HepG2 (cell line): ENCODE measurements around the gene VSIG10L2. TPM values are rescaled to one million over a fixed set of nuclear protein-coding genes. Genes with fewer than 3 reads are reported as not detected.
A peak's percentile ranks its signal among the peaks of the same experiment; 100 is the strongest.

Experiments used
- BORCS8-MEF2B ChIP-seq: sonication (generic); formaldehyde crosslinking; IDR thresholded peaks from 2 replicates; pipeline ENCODE4 v1.8.0; 2022; ENCODE audit warnings: mild to moderate bottlenecking, missing genetic modification reagents
- KDM1A ChIP-seq: IDR thresholded peaks from 2 replicates; pipeline ENCODE4 v1.6.1; 2016; ENCODE audit warnings: missing compliant biosample characterization
- RBAK ChIP-seq: sonication (generic); formaldehyde crosslinking; IDR thresholded peaks from 2 replicates; pipeline ENCODE4 v1.5.1; 2020; ENCODE audit warnings: mild to moderate bottlenecking, missing genetic modification reagents
- TGIF2 ChIP-seq: IDR thresholded peaks from 2 replicates; pipeline ENCODE4 v1.6.1; 2016; ENCODE audit warnings: control low read depth, missing compliant biosample characterization
- ZEB1 ChIP-seq: IDR thresholded peaks from 2 replicates; pipeline ENCODE4 v1.6.1; 2012; ENCODE audit warnings: mild to moderate bottlenecking, low read depth, inconsistent platforms; ENCODE audit not compliant: insufficient replicate concordance
- ZNF343 ChIP-seq: sonication (generic); formaldehyde crosslinking; IDR thresholded peaks from 2 replicates; pipeline ENCODE4 v1.4.0; 2020; ENCODE audit warnings: mild to moderate bottlenecking, missing genetic modification reagents
- ZNF446 ChIP-seq: sonication (generic); formaldehyde crosslinking; IDR thresholded peaks from 2 replicates; pipeline ENCODE4 v1.5.0; 2020; ENCODE audit warnings: mild to moderate bottlenecking, missing genetic modification reagents
- ZNF468 ChIP-seq: sonication (generic); formaldehyde crosslinking; IDR thresholded peaks from 2 replicates; pipeline ENCODE4 v1.8.0; 2022; ENCODE audit warnings: mild to moderate bottlenecking, moderate library complexity, missing genetic modification reagents
- polyA plus RNA-seq, 8 experiments: library from polyadenylated mRNA; depleted of rRNA in 3 of 8; stranded (reverse) in 7 of 8; unstranded in 1 of 8; fragments of >200 nt; fragmentation: Illumina TruSeq in 4 of 8; extraction: Trizol in 4 of 8; gene quantifications; 2 replicates each; pipeline versions ENCODE4 v1.2.1 to v1.2.3, GENCODE V29; 2011 to 2016; ENCODE audit warnings: low read depth in 4 of 8, missing spikeins in 1 of 8, mixed read lengths in 1 of 8; ENCODE audit not compliant: insufficient read depth in 1 of 8
- total RNA-seq, 5 experiments: library from RNA; depleted of rRNA; stranded (reverse); fragments of >200 nt; fragmentation: Illumina TruSeq; extraction: Trizol; gene quantifications; 2 replicates each; pipeline ENCODE4 v1.2.3, GENCODE V29; 2016; ENCODE audit warnings: low read depth in 1 of 5
- TF ChIP-seq, protein P1 (sequence below): sonication (generic); formaldehyde crosslinking; IDR thresholded peaks from 2 replicates; pipeline ENCODE4 v1.4.0; 2020; ENCODE audit warnings: missing genetic modification reagents
- TF ChIP-seq, protein P2 (sequence below): sonication (generic); formaldehyde crosslinking; IDR thresholded peaks from 2 replicates; pipeline ENCODE4 v1.4.0; 2020; ENCODE audit warnings: missing genetic modification reagents
- TF ChIP-seq, protein P3 (sequence below): sonication (generic); formaldehyde crosslinking; IDR thresholded peaks from 2 replicates; pipeline ENCODE4 v1.5.0; 2020; ENCODE audit warnings: missing genetic modification reagents, mild to moderate bottlenecking, borderline replicate concordance
- TF ChIP-seq, protein P4 (sequence below): sonication (generic); formaldehyde crosslinking; IDR thresholded peaks from 2 replicates; pipeline ENCODE4 v1.4.0; 2020; ENCODE audit warnings: missing genetic modification reagents
- TF ChIP-seq, protein P5 (sequence below): sonication (generic); formaldehyde crosslinking; IDR thresholded peaks from 2 replicates; pipeline ENCODE4 v1.4.0; 2020; ENCODE audit warnings: missing genetic modification reagents; ENCODE audit errors: not compliant biosample characterization
- TF ChIP-seq, protein P6 (sequence below): sonication (generic); formaldehyde crosslinking; IDR thresholded peaks from 2 replicates; pipeline ENCODE4 v1.4.0; 2020; ENCODE audit warnings: missing genetic modification reagents

Gene VSIG10L2
- total and polyA plus RNA-seq, 2 of the 13 experiments (the other 11 are each of a cell fraction or from before 2014, with no cell fraction given): 0.21 TPM; not detected in 1

DNA sequence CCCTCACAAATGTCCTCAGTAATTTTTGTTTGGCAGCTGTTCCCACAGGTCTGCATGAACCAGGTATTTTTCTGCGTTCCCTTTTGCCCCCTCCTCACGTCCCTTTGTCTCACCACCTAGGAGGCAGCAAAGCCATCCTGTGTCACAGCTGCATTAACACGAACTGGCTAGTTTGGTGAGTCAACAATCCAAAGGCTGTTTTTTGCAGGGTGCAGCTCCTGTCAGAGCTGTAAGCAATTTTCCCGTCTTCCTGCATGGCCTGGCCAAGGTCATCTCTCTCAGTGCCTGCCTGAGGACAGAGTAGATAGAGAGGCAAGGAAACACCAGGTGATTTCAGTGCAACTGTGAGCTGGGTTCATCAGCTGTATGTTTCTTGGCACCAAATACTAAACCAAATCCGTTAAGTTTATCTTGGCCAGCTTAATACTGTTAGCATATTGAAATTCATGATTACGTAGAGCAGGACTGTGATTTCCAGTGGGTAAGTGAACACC is 20.6 kb upstream of the VSIG10L2 start (continued):
- TF ChIP-seq, protein P1, sequence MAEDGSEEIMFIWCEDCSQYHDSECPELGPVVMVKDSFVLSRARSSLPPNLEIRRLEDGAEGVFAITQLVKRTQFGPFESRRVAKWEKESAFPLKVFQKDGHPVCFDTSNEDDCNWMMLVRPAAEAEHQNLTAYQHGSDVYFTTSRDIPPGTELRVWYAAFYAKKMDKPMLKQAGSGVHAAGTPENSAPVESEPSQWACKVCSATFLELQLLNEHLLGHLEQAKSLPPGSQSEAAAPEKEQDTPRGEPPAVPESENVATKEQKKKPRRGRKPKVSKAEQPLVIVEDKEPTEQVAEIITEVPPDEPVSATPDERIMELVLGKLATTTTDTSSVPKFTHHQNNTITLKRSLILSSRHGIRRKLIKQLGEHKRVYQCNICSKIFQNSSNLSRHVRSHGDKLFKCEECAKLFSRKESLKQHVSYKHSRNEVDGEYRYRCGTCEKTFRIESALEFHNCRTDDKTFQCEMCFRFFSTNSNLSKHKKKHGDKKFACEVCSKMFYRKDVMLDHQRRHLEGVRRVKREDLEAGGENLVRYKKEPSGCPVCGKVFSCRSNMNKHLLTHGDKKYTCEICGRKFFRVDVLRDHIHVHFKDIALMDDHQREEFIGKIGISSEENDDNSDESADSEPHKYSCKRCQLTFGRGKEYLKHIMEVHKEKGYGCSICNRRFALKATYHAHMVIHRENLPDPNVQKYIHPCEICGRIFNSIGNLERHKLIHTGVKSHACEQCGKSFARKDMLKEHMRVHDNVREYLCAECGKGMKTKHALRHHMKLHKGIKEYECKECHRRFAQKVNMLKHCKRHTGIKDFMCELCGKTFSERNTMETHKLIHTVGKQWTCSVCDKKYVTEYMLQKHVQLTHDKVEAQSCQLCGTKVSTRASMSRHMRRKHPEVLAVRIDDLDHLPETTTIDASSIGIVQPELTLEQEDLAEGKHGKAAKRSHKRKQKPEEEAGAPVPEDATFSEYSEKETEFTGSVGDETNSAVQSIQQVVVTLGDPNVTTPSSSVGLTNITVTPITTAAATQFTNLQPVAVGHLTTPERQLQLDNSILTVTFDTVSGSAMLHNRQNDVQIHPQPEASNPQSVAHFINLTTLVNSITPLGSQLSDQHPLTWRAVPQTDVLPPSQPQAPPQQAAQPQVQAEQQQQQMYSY (CRISPR knock-in tag): no peak
- TF ChIP-seq, protein P2, sequence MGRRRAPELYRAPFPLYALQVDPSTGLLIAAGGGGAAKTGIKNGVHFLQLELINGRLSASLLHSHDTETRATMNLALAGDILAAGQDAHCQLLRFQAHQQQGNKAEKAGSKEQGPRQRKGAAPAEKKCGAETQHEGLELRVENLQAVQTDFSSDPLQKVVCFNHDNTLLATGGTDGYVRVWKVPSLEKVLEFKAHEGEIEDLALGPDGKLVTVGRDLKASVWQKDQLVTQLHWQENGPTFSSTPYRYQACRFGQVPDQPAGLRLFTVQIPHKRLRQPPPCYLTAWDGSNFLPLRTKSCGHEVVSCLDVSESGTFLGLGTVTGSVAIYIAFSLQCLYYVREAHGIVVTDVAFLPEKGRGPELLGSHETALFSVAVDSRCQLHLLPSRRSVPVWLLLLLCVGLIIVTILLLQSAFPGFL (CRISPR knock-in tag): no peak
- TF ChIP-seq, protein P3, sequence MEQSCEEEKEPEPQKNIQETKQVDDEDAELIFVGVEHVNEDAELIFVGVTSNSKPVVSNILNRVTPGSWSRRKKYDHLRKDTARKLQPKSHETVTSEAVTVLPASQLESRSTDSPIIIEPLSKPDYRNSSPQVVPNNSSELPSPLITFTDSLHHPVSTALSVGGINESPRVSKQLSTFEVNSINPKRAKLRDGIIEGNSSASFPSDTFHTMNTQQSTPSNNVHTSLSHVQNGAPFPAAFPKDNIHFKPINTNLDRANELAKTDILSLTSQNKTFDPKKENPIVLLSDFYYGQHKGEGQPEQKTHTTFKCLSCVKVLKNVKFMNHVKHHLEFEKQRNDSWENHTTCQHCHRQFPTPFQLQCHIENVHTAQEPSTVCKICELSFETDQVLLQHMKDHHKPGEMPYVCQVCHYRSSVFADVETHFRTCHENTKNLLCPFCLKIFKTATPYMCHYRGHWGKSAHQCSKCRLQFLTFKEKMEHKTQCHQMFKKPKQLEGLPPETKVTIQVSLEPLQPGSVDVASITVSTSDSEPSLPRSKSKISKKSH: no peak
- TF ChIP-seq, protein P4, sequence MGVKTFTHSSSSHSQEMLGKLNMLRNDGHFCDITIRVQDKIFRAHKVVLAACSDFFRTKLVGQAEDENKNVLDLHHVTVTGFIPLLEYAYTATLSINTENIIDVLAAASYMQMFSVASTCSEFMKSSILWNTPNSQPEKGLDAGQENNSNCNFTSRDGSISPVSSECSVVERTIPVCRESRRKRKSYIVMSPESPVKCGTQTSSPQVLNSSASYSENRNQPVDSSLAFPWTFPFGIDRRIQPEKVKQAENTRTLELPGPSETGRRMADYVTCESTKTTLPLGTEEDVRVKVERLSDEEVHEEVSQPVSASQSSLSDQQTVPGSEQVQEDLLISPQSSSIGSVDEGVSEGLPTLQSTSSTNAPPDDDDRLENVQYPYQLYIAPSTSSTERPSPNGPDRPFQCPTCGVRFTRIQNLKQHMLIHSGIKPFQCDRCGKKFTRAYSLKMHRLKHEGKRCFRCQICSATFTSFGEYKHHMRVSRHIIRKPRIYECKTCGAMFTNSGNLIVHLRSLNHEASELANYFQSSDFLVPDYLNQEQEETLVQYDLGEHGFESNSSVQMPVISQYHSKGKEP: no peak
- TF ChIP-seq ZEB1 (no peak), BORCS8-MEF2B (peak; percentile 17; the same call in 1 of the 2 replicates), ZNF446 (no peak), TGIF2 (peak; percentile 25; the same call in 1 of the 2 replicates), ZNF468 (CRISPR knock-in tag) (no peak), RBAK (no peak), ZNF343 (CRISPR knock-in tag) (no peak), KDM1A (CRISPR knock-in tag) (no peak)
- TF ChIP-seq, protein P5, sequence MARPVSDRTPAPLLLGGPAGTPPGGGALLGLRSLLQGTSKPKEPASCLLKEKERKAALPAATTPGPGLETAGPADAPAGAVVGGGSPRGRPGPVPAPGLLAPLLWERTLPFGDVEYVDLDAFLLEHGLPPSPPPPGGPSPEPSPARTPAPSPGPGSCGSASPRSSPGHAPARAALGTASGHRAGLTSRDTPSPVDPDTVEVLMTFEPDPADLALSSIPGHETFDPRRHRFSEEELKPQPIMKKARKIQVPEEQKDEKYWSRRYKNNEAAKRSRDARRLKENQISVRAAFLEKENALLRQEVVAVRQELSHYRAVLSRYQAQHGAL (CRISPR knock-in tag): no peak
- TF ChIP-seq, protein P6, sequence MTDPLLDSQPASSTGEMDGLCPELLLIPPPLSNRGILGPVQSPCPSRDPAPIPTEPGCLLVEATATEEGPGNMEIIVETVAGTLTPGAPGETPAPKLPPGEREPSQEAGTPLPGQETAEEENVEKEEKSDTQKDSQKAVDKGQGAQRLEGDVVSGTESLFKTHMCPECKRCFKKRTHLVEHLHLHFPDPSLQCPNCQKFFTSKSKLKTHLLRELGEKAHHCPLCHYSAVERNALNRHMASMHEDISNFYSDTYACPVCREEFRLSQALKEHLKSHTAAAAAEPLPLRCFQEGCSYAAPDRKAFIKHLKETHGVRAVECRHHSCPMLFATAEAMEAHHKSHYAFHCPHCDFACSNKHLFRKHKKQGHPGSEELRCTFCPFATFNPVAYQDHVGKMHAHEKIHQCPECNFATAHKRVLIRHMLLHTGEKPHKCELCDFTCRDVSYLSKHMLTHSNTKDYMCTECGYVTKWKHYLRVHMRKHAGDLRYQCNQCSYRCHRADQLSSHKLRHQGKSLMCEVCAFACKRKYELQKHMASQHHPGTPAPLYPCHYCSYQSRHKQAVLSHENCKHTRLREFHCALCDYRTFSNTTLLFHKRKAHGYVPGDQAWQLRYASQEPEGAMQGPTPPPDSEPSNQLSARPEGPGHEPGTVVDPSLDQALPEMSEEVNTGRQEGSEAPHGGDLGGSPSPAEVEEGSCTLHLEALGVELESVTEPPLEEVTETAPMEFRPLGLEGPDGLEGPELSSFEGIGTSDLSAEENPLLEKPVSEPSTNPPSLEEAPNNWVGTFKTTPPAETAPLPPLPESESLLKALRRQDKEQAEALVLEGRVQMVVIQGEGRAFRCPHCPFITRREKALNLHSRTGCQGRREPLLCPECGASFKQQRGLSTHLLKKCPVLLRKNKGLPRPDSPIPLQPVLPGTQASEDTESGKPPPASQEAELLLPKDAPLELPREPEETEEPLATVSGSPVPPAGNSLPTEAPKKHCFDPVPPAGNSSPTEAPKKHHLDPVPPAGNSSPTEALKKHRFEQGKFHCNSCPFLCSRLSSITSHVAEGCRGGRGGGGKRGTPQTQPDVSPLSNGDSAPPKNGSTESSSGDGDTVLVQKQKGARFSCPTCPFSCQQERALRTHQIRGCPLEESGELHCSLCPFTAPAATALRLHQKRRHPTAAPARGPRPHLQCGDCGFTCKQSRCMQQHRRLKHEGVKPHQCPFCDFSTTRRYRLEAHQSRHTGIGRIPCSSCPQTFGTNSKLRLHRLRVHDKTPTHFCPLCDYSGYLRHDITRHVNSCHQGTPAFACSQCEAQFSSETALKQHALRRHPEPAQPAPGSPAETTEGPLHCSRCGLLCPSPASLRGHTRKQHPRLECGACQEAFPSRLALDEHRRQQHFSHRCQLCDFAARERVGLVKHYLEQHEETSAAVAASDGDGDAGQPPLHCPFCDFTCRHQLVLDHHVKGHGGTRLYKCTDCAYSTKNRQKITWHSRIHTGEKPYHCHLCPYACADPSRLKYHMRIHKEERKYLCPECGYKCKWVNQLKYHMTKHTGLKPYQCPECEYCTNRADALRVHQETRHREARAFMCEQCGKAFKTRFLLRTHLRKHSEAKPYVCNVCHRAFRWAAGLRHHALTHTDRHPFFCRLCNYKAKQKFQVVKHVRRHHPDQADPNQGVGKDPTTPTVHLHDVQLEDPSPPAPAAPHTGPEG (CRISPR knock-in tag): no peak
